PC-9 (cell line): ENCODE results near the gene ATG2B.

Experiments used
- CTCF ChIP-seq: fragments of 200-600 bp; sonication (generic); conservative IDR thresholded peaks from 2 replicates; pipeline ENCODE4 v1.6.1; 2017; ENCODE audit warnings: mixed run types, antibody characterized with exemption, mild to moderate bottlenecking, moderate library complexity
- EZH2 ChIP-seq: fragments of 200-600 bp; sonication (generic); IDR thresholded peaks from 2 replicates; pipeline ENCODE4 v1.8.0; 2017; ENCODE audit warnings: antibody characterized with exemption, low read depth

GRCh38 chr14:96249029-96249428, 114.1 kb downstream of the ATG2B start:
- TF ChIP-seq CTCF, result no peak
- TF ChIP-seq EZH2, result no peak
